Coronary artery (tissue), 2 donors: ENCODE data around the gene JADE2.

Experiments
- DNase-seq: peaks from one replicate; pipeline ENCODE4 v3.0.0-alpha.2; 2017; ENCODE audit warnings: low spot score
- H3K27ac ChIP-seq, 2 donors: fragments of 200-600 bp; sonication (generic); one replicate each; pipeline ENCODE4 v1.5.1; 2016 to 2019
- H3K4me3 ChIP-seq: fragments of 200-600 bp; sonication (generic); 2 replicates; pipeline ENCODE4 v1.5.1; 2016; ENCODE audit warnings: mild to moderate bottlenecking, moderate library complexity
- CTCF ChIP-seq: fragments of 200-600 bp; sonication (generic); IDR thresholded peaks from one replicate; pipeline ENCODE4 v1.5.1; 2019; ENCODE audit warnings: antibody characterized with exemption

Gene JADE2

DNA sequence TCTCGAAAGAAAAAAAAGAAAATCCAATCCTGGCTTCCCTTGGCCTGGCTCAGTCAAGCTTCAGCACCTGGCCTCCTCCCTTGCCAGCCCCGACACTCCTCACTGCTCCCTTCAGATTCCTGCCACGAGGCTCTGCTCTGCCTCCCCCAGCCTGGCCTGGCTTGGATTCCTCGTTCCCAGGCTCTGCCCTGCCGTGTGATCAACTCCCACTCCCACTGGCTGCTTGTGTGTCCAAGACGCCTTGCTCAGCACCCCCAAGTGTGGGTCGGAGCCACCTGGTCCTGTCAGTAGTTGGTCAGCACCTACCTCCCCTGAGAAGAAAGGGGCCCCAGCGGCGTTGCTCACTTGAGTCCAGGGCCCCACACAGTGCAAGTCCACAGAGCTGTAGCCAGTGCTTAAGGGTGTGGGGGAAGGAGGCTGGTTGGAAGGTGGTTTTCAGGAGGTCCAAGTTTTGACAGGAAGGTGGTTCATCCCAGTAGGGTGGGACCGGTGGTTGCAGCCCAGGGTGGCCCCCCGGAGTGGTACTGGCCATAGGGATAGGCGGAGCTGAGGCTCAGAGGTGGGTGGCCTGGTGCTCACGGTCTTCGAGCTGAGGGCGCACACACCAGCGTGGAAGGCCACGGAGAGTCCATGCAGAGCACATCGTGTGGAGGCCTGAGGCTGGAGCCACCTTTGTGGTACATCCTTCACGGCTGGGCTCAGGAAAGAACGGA, 46.4 kb downstream of the JADE2 start:
- DNase-seq: no peak
- Histone ChIP-seq H3K27ac (peak overlapping the region; percentile 51 to 90), H3K4me3 (no peak overlapping the region)
- TF ChIP-seq CTCF: no peak

DNA sequence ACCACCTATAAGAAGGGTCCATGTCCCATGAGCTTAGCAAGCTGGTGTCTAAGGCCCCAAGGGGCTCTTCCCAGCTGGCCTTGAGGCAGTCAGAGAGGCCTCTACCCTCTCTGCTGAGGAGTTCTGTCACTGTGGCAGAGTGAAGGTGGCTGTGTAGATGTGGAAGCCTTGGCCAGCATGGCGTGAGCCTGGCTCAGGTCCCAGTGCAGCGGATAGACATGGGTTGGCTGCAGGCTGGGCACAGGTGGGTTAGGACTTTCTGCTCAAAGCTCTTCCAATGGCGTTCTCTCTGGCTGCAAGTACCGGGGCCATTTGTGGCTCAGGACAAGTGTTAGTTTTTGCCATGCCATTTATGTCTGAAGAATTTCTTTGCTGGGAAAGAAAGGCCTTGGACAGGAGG, 47.3 kb downstream of the JADE2 start:
- TF ChIP-seq CTCF: no peak
- H3K4me3 ChIP-seq: no peak overlapping the region
- H3K27ac ChIP-seq: no peak overlapping the region
- no peak for DNase-seq

DNA sequence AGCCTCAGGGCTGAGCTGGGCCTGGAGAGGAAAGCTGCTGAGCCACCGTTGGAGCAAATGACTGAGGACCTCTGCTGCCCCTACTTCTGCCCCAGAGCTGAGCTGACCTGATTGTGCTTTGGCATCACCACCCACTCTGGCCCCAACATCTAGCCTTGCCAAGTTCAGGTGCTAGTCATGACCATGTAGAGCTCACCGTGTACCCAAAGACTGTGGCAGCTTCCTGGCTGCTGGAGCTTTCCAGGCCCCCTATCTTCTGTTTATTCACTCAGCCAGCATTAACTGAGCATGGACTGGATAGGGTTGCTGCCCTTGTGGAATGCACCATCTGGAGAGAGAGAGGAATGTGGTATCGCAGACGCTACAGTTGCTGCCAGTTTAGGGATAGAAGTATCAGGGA, 49.1 kb downstream of the JADE2 start:
- no peak for TF ChIP-seq CTCF
- DNase-seq: no peak
- Histone ChIP-seq H3K4me3 (no peak overlapping the region), H3K27ac (no peak overlapping the region)

GRCh38 chr5:134575316-134575715, 49.8 kb downstream of the JADE2 start:
- H3K4me3 ChIP-seq: no peak overlapping the region
- DNase-seq: no peak
- H3K27ac ChIP-seq: no peak overlapping the region
- no peak for TF ChIP-seq CTCF

DNA sequence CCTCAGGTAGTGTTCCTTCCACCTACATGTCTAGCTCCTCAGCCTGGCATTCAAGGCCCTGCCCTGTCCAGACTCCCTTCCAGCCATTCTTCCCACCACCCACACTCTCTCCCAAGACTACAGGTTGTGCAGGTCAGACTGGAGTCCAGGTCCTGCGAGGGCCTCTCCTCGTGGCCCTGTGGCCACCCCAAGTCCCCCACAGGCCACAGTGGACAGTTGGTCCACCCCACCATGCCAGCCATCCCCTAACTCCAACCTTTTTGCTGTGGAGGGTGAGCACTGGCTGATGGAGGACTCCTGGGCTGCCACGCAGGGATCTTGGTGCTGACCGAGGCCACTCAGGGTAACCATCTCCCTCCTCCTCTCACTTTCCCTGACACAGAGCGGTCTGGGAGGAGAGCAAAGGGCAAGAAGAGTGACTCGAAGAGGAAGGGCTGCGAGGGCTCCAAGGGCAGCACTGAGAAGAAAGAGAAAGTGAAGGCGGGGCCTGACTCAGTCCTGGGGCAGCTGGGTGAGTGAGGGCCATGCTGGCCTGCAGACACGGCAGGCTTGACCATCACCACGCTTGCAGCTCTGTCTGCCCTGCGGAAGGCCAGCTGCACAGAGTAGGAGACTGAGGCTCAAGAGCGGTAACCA, 51.0 kb downstream of the JADE2 start:
- H3K27ac ChIP-seq: peak overlapping the region in 1 of 2 donors; percentile 0
- no peak overlapping the region for H3K4me3 ChIP-seq
- no peak for DNase-seq
- TF ChIP-seq CTCF: no peak

DNA sequence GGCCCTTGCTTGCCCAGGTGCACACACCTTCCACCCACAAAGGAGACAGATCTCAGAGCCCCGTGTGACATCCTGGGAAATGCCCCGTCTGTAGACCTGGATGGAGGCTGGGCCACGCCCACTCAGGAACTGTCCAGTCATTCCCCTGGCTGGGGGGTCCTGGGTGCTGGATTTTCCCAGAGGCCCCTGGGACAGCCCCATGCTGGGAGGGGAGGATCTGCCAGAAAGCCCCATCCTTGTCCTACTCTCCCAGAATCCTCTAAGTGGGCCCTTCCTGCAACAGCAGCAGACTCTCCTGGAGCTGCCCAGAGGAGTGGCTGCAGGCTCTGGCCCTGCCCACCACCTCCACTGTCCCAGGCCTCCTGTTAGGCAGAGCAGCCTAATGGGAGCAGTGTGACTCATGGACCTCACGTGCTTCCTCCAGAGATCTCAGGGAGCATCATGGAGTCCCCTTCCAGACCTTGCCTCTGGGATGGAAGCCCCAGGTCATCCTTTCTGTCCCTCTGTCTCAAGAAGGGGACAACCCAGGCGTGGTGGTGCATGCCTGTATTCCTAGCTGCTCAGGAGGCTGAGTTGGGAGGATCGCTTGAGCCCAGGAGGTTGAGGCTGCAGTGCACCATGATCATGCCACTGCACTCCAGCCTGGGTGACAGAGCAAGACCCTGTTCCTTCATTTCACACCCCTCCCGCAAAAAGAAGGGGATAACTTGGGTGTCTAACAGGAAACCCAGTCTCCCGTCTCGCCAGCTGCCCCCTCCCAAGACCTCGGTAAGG, 51.7 kb downstream of the JADE2 start:
- TF ChIP-seq CTCF: no peak
- Histone ChIP-seq H3K27ac (peak overlapping the region in 1 of 2 donors; percentile 0), H3K4me3 (no peak overlapping the region)
- no peak for DNase-seq
